ENCODE data around the gene CHST11.

GRCh38 chr12:104697186-104697585 is 240.4 kb downstream of the CHST11 start:
- TF ChIP-seq FOXP2 (optimal IDR thresholded peaks at IDR 0.05; ENCODE audit: control extremely low read depth, extremely low read length, insufficient read depth) (no peak), POLR2AphosphoS5 (IDR thresholded peaks at IDR 0.05; ENCODE audit: borderline replicate concordance, low read depth, low read length) (no peak)
